Activated CD8-positive, alpha-beta memory T cell treated with anti-CD3 and anti-CD28 coated beads, Interleukin-2, amount 50 U/mL, for 1 hour (primary cell): Measurements from ENCODE around the gene GMEB2.
A peak's percentile ranks its signal among the peaks of the same experiment; 100 is the strongest.
"Not testable (repeated sequence)": the region's sequence is repeated elsewhere in the genome, so short reads cannot be mapped to it uniquely, and the experiment has no call there.

ENCODE experiments used
- DNase-seq: peaks from one replicate; pipeline ENCODE4 v3.0.0-alpha.2; 2020; ENCODE audit errors: extremely low read depth

Gene GMEB2

DNA sequence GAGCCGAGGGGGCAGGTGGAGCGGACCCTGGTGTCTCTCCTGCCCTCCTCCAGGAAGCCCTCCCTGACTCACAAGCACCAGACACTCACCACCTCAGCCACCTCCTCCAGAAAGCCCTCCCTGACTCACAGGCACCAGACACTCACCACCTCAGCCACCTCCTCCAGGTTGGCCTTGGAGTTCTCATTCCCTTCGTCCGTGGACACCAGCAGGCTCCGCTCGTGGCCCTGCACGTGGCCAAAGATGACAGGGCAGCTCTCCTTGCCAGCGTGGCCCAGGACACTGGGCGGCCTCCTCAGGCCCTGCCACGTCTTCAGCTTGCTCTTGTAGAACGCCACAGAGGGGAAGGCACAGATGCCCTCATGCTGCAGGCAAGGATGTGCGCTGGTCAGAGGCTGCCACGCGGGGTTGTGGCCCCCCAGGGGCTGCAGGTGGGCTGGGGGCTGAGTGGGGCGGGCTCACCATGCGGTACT is 66.5 kb downstream of the GMEB2 start:
- no peak for DNase-seq

DNA sequence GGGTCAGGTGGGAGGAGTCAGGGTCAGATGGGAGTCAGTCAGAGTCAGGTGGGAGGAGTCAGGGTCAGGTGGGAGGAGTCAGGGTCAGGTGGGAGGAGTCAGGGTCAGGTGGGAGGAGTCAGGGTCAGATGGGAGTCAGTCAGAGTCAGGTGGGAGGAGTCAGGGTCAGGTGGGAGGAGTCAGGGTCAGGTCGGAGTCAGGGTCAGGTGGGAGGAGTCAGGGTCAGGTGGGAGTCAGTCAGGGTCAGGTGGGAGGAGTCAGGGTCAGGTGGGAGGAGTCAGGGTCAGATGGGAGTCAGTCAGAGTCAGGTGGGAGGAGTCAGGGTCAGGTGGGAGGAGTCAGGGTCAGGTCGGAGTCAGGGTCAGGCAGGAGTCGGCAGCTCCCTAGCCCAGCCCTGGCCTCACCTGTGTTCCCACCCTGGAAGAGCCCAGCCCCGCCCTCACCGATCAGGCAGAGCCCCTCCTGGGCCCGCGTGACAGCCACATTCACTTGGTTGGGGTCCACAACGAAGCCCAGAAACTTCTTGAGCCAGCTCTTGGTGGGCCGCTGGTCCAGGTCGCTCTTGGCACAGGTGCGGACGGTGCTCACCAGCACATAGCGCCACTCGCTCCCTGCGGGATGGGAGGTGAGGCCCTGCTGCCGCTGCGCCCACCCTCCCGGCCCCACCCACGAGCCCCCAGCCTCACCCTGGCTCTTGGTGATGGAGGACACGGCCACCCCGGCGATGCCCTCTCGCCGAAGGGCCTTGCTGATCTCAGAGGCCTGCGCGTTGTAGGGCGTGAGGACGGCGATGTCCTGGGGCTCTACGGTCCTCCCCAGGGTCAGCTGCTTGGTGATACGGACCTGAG is 67.2 kb downstream of the GMEB2 start:
- DNase-seq, result not testable (repeated sequence)

DNA sequence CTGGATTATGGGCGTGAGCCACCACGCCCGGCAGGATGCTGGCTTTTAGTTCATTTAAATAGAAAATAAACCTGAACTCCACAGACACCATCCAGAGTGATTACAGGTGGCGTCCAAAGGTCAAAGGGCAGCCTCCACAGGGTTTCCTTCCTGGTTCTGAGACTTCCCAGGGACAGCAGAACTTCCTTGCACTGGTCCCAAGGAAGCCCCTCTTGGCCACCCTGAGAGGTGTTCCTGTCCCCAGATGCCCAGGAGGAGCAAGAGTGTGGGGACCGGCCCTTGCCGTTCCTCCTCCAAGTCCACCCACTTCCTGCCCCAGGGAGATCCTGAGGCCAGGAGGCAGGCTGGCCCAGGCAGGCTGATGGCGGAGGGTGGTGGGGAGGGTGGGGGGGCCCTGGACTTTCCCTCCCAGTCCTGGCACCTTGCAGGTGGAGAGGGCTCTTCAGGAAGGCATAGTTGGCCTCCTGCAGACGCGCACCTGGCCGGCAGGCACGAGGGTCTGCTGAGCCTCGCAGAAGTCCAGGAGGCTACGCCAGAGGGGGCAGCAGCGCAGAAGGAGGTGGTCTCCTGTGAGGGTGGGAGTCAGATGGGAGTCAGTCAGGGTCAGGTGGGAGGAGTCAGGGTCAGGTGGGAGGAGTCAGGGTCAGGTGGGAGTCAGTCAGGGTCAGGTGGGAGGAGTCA is 68.0 kb downstream of the GMEB2 start:
- no peak for DNase-seq

DNA sequence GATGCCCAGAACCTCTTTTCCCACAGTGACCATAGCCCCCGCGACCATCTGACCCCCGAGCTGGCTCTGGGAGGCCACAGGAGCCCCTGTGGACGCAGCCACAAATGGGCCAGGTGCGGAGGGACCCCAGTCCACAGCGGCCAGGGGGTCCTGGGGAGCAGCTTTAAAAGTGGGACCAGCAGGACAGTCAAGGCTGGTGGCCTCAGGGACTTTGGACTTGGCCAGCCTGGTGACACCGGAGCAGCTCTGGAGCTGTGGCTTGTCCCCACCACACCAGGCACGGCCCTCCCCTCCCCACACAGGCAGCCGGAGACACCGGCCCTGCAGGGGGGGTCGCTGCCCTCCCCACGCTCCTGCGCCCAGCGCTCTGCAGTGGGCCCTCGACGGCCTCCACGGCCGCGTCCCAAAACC is 69.4 kb downstream of the GMEB2 start:
- no peak for DNase-seq

- DNase-seq, result no peak
Observed at GRCh38 chr20:63556873-63557478, 69.9 kb downstream of the GMEB2 start.

DNA sequence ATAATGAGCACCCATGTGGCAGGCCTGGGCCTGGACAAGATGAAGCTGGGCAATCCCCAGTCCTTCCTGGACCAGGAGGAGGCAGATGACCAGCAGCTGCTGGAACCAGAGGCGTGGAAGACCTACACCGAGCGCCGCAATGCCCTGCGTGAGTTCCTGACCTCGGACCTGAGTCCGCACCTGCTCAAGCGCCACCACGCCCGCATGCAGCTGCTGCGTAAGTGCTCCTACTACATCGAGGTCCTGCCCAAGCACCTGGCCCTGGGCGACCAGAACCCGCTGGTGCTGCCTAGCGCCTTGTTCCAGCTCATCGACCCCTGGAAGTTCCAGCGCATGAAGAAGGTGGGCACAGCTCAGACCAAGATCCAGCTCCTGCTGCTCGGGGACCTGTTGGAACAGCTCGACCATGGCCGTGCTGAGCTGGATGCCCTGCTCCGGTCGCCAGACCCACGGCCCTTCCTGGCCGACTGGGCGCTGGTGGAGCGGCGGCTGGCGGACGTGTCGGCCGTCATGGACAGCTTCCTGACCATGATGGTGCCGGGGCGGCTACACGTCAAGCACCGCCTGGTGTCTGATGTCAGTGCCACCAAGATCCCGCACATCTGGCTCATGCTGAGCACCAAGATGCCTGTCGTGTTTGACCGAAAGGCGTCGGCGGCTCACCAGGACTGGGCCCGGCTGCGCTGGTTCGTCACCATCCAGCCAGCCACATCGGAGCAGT is 71.1 kb downstream of the GMEB2 start:
- DNase-seq, result no peak

GRCh38 chr20:63554361-63555278 is 72.3 kb downstream of the GMEB2 start:
- no peak for DNase-seq

GRCh38 chr20:63553933-63554290 is 73.0 kb downstream of the GMEB2 start, which contains the start of gene FNDC11:
FNDC11 (plus strand) TSS chr20:63554159; CDS start chr20:63555664, 1,505 bp downstream.
- DNase-seq, result no peak

- peak; percentile 70 for DNase-seq
Observed at GRCh38 chr20:63553251-63553932, 73.5 kb downstream of the GMEB2 start.

- DNase-seq, result no peak
Observed at GRCh38 chr20:63552481-63553249, 74.2 kb downstream of the GMEB2 start.

- DNase-seq, result no peak
Observed at GRCh38 chr20:63551068-63551467, 75.8 kb downstream of the GMEB2 start.

DNA sequence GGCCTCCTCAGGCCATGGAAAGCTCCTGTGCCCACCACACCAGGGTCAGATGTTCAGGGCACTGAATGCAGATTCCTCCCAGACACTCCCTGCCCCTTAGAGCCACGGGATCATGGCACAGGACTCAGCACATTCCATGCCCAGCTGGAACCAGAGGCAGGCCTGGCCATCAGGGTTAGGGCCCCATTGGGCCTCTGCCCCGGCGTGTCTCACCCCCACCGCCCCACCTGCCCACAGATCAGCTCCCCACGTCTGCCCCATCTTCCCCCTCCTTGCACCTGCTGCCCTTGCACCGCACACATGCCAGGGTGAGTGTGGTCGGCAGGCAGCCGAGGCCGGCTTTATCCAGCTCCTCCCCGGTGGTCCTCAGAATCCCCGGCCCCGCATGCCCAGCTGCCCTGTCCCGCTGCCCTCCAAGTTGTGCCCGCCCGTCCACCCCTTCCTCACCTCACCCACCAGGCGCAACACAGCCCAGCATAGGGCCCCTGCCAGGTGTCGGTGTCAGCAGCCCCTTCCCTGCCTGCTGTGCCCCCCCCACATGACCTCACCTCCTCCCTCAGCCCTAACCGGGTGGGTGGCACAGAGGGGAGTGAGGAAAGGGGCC is 77.1 kb downstream of the GMEB2 start:
- no peak for DNase-seq

- no peak for DNase-seq
Observed at GRCh38 chr20:63549019-63549418, 77.9 kb downstream of the GMEB2 start.

DNA sequence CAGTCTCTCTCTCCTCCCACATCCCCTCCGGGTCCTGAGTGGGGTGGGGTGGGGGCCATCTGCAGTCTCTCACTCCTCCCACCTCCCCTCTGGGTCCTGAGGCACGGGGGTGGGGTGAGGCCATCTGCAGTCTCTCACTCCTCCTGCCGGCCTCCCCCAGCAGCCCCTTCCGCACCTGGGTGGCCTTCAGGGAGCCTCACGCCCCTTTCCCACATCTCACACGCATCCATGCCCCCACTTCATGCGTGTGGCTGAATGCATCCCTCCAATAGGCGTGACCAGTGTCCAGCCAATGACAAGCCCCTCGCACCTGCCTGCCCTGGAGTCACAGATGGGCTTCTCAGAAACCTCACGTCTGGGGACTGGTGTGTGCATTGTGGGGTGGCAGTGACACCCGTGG is 78.4 kb downstream of the GMEB2 start:
- no peak for DNase-seq

DNA sequence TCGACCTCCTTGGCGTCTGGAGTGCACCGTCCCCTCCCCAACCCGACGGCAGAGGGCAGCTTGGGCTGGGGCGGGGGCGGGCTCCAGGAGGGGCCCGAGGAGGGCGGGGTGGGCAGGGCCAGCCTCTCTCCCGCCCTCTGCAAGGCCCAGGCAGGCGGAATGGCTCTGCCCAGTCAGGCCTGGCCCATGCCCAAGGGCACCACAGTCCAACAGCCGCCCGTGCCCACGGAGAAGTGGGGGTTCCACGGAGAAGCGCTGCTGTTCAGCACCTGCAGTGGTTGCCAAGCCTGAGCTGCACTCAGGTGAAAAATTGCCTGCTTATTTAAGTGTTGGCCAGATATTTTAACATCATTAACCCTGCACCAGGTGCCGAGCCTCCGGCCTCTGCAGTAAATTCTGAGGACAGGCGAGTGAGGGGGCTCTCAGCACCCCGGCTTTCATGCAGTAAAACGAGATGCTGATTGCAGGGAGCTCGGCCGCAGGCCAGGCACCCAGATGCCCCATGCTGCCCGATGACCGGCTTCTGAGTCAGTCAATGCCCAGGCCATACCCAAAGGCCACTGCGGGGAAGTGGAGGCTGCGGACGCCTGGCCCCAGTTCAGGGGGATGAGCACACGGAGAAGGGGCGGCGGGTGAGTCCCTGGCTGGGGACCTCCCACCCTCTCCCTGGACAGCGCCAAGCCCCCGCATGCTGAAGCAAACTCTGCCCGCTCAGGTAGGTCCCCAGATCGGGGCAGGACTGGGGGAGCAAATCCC is 79.0 kb downstream of the GMEB2 start, which contains the start of gene SRMS:
Gene SRMS (minus strand): TSS at position 25 of the 756 bp plus-strand sequence. CDS start 286 bp downstream, outside the sequence.
- no peak for DNase-seq

DNA sequence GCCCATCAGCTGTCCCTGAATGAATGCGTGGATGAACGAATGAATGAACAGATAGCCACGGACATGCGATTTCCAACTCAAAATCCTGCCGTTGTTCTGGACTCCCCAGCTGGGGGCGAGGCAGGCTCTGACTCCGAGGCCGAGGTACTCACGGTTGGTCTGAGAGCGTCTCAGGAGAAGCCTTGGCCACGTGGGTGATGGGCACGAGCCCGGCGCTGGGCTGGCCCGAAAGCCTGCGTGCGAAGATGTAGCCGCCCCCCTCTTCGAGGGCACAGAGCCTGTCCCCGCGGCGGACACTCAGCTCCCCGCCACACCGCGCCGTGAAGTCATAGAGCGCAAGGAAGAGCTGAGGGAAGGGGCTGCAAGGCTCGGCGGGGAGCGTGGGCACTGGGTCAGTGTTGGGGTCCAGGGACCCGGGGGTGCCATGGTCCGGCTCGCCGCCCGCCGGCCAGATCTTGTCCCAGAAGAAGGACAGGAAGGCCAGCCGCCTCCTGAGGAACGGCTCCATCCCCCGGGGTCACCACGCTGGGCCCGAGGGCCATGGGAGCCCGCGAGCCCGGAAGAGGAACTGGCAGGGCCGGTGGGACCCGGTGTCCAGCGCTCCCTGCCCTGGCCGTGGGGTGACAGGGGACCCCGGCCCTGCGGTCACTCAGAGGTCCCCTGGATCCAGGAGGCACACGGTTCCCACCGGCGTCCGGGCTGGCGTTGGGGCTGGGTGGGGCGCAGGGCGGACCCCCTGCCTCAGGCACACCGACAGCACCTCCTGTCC is 79.8 kb downstream of the GMEB2 start:
- no peak for DNase-seq

GRCh38 chr20:63546256-63546955 is 80.5 kb downstream of the GMEB2 start:
- DNase-seq, result no peak
